ENCODE data around the gene SDHAF2.
A peak's percentile ranks its signal among the peaks of the same experiment; 100 is the strongest.
"Not testable (repeated sequence)": the region's sequence is repeated elsewhere in the genome, so short reads cannot be mapped to it uniquely, and the experiment has no call there.

SDHAF2 gene

DNA sequence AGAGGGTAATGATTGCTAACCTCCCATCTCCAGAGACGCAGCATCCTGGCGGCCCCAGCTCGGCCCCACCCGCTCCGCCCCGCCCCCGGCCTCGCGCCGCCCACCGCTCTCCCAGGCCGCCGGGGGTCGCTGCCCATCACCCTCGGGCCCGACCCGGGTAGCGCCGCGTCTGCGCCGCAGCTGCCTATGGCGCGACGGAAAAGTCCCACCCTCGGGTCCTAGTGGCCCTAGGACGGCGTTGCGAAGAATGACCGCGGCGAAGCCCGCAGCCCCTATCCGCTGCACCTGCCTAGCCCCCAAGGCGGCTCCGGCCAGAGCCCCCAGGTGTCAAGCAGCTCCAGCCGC lies 606 bp upstream of the SDHAF2 start:
- DNase-seq = peak; percentile 64

DNA sequence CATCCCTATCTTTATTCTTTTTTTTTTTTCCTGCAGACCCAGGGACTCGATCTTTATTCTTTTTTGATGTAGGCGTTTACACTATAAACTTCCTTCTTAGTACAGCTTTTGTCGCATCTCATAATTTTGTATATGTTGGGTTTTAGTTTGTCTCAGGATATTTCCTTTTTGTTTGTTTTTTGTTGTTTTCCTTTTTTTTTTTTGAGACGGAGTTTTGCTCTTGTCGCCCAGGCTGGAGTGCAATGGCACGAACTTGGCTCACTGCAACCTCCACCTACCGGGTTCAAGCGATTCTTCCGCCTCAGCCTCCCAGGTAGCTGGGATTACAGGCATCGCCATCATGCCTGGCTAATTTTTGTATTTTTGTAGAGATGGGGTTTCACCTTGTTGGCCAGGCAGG lies 915 bp downstream of the SDHAF2 start:
- DNase-seq = not testable (repeated sequence)

DNA sequence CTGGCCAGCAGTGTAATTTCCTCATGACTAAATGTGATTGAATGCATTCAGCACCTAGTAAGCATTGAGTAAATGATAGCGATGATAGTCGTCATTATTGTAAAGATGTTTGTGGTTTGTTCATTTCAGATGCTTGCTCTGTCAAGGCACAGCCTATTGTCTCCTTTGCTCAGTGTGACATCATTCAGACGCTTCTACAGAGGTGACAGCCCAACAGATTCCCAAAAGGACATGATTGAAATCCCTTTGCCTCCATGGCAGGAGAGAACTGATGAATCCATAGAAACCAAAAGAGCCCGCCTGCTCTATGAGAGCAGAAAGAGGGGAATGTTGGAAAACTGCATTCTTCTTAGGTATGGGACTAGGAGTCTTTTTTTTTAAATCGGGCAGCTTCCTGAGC lies 7.6 kb downstream of the SDHAF2 start:
- DNase-seq = no peak

DNA sequence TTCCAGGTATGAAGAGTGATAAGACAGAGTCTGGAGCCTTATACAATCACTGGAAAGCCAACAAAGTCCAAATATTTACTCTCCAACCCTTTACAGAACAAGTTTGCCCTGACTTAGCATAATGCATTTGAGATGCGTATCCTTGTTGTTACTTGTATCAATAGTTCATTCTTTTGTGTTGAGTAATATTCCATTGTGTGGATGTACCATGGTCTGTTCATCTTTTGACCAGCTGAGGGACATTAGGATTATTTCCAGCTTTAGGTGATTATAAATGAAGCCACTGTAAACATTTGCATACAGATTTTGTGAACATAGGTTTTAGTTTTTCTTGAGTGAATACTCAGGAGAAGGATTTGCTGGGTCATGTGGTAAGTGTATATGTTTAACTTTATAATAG lies 9.7 kb downstream of the SDHAF2 start:
- no peak for DNase-seq

DNA sequence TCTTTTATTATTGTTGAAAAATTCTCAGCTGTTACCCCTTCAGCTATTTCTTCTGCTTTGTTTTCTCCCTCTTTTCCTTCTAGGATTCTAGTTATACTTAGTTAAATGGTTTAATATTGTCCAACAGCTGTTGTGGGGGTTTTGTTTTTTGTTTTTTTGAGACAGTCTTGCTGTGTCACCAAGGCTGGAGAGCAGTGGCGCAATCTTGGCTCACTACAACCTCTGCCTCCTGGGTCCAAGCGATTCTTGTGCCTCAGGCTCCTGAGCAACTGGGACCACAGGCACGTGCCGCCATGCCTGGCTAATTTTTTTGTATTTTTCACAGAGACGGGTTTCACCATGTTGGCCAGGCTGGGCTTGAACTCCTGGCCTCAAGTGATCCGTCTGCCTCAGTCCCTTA lies 12.7 kb downstream of the SDHAF2 start:
- DNase-seq = no peak

DNA sequence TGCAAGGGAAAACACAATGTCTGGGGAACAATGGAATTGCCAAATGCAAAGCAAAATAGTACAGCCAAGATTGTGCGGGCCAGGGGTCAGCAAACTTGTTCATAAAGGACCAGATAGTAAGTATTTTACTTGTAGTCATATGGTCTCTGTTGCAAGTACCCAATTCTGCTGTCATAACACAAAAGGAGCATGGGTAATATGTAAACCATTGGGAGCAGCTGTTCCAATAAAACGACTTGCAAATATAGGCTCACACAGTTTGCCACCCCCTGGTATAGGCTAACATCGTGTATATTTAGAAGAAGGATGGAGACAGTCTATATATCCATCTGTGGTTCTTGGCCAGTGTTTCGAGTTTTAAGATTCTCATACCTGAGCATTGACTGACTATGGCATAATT lies 15.6 kb downstream of the SDHAF2 start:
- DNase-seq = no peak

DNA sequence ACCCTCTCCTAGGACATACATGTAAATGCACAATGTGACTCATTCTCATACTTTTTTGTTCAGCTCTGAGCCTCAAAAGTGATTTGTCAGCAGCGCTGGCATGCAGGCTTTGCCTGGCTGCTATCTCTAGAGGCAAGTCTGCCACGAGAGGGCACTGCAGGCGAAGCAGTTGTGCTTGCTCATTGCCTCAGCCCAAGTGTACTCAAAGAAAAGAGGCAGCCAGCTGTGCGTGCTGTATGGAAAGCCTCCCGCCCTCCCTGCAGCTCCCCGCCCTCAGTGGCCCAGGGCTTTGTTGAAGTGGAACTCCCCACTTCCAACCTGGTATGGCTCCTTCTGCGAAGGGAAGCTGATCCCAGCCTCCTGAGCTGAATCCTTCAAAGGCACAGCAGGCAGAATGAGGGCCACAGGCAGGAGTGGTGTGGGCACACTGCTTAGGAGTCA lies 16.3 kb downstream of the SDHAF2 start:
- DNase-seq = peak; percentile 91

DNA sequence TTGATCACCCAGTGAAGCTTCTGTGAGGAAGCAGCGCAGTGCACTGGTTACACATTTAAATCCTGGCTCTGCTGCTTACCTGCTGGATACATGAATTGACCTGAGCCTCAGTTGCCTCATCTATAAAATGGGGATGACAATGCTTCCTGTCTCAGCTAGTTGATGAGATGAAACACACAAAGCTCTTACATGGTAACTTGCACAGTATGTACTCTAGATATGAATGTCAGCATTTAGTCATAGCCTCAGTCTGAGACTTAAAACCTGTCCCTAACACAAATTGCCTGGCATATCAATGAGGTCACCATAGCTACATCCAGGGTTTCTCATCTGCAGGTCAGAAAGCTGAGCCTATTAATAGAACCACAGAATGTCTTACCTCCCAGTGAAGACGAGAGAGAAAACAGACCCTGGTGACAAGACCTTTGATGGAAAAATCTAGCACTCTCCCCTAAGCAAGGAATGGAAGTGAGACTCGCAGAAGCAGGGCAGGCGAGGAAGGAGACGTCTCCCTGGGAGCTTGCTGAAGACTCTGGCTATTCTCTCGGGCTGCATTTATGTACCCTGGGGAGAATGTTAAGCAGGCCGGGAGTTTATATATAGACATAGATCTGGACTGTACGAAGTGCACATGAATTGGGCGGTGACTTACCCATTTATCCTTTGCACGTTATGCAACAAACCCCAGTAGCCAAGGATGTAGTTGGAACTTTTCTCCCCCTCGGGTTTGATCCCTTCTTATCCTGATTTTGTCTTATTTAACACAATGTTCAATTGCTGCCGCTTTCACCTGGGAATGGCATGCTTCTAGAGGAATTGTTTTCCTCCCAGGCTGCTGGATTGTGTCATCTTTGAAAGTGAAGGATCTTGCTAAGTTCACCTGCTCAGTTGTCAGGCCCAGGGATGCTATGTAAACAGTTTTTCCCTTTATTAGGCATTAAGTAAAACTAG lies 18.0 kb downstream of the SDHAF2 start:
- no peak for DNase-seq

DNA sequence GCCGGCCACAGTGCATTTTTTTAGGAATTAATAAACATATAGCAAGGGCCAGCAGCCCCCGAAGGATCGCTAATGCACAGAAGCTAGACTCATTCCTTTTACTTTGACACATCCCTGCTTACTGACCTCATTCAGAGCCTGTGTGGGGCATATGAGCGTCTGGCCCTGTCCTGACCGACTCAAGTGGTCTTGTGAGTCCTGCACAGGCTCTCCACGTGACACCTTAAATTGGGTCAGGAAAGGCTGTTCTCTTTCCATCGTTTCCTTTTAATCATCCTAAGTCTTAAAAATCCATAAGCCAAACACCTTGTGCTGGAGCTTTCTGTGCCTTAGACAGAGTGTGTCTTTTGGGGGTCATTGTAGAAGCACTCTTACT lies 18.6 kb downstream of the SDHAF2 start:
- DNase-seq = no peak

DNA sequence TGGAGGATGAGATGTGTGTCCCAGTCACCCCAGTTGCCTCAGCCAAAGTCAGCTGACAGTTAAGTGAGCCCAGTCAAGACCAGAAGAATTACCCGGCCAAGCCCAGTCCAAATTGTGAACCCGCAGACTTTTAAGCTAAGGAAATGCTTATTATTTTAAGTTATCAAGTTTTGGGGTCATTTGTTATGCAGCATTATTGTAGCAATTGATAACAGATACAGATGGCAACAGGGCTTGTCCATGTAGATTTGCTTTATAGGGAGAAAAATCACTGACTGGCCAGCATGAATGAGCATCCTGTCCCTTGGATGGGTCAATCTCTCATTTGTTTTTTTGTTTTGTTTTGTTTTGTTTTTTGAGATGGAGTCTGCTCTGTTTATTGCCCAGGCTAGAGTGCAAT lies 22.9 kb downstream of the SDHAF2 start:
- DNase-seq = no peak

DNA sequence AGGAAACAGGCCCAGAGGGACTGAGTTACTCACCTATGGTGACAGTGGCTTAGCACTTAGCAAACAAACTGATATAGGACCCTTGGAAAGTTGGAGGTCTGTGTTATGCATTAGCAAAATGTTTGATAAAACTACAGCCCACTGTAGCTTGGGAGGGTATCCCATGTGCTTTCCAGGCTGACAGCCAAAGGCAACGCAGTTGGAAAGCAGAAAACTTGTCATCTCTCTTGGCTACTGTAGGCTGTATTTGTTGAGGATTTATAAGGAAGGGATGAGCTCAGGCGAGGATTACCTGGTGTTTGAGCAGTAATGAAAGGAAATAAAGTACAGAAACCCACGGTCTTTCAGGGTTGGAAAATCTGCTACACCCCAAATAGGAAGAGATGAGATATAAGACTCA lies 23.8 kb downstream of the SDHAF2 start:
- no peak for DNase-seq

DNA sequence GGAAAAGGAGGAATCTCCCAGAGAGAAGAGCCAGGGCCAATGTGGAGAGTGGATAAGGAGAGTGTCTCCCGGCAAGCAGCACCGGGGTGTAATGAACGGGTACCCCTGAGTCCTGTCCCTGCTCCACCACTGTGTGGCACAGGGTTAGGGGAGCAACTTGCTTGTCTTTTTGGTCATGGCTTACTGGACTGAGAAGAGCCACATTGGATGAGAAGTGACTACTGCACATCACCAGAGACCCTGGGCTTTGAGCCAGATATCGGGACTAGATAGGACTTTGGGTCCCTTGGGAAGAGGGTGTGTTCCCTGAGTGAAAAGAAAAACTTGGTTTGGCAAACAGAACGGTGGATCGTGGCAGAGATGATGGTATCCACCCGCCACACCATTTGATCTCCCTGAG lies 24.6 kb downstream of the SDHAF2 start:
- no peak for DNase-seq

DNA sequence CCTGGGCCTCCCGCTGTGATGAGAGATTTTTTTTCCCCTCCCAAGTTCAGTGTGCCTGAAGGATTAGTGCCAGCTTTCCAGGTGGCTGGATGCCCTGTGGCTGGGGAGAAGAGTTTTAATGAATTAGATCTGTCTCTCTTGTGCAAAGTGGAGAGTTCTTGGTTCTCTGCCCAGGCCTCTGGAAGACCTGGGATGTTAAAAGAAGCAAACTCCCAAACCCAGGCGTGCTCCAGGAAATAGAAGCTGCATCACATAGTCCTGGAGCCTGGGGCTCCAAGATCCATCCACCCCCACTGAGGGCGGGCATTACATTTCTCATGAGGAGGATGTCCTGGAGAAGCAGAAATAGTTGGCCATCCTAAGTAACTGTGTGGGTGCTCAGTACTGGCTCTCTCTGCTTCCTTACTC lies 30.6 kb downstream of the SDHAF2 start:
- DNase-seq = no peak

DNA sequence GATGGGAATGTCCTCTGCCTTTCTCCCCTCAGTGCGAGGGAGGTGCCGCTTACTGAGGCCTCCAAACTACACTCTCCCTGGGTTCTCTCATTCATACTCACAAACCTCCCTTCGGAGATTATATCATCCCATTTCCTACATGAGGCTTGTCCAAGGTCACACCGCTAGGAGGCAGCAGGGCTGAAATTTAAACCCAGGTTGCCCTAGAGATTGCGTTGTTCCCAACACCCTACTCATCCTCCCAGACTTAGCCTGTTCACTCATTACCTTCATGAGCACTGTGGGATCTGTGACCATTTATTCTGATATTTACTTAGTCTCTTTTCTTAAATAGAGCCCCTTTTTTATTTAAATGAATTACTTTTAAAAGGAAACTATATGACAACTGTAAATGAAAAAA lies 31.1 kb downstream of the SDHAF2 start:
- DNase-seq = no peak

DNA sequence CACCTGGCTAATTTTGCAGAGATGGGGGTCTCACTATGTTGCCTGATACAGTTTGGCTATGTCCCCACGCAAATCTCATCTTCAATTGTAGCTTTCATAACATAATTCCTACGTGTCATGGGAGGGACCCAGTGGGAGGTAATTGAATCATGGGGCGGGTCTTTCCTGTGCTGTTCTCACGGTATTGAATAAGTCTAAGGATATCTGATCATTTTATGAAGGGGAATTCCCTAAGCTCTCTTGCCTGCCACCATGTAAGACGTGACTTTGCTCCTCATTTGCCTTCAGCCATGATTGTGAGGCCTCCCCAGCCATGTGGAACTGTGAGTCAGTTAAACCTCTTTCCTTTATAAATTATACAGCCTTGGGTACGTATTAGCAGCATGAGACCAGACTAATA lies 37.7 kb downstream of the SDHAF2 start:
- not testable (repeated sequence) for DNase-seq

DNA sequence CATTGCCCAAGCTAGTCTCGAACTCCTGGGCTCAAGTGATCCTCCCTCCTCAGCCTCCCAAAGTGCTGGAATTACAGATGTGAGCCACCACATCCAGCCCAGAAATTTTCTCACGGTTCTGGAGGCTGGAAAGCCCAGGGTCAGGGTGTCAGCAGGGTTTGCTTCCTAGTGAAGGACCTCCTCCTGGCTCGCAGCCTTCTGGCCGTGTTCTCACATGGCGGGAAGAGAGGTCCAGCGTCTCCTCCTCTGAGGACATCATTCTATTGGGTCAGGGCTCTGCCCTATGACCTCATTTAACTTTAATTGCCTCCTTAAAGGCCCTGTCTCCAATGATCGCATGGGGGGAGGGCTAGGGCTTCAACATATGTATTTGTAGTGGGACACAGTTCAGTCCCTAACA lies 38.1 kb downstream of the SDHAF2 start:
- no peak for DNase-seq

DNA sequence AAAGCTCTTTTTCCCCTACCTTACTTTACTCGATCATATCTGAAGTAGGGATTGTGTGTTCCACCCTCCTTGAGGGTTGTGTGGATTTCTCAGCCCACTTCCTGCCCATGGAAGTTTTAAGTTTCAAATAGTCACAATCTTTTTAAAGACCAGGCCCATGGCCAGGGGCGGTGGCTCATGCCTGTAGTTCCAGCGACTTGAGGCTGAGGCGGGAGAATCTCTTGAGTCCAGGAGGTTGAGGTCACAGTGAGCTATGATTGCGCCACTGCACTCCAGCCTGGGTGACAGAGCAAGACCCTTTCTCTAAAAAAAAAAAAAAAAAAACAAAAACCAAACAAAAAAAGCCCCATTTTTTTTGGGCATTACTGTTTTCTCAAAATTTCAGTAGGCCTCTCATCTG lies 42.4 kb downstream of the SDHAF2 start:
- peak; percentile 27 for DNase-seq

DNA sequence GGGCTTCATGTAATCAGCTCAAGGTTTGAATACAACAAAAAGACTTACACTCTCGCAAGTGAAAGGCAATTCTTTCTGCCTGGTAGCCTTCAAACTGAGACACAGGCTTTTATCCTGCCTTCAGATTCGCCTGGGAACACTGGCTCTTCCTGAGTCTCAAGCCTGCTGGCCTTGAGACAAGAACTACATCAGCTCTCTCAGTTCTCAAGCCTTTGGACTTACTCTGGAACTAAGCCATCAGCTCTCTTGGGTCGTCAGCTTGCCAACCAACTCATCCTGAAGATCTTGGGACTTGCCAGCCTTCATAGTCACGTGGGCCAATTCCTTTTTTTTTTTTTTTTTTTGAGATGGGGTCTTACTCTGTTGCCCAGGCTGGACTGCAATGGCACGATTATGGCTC lies 42.9 kb downstream of the SDHAF2 start:
- DNase-seq = no peak

DNA sequence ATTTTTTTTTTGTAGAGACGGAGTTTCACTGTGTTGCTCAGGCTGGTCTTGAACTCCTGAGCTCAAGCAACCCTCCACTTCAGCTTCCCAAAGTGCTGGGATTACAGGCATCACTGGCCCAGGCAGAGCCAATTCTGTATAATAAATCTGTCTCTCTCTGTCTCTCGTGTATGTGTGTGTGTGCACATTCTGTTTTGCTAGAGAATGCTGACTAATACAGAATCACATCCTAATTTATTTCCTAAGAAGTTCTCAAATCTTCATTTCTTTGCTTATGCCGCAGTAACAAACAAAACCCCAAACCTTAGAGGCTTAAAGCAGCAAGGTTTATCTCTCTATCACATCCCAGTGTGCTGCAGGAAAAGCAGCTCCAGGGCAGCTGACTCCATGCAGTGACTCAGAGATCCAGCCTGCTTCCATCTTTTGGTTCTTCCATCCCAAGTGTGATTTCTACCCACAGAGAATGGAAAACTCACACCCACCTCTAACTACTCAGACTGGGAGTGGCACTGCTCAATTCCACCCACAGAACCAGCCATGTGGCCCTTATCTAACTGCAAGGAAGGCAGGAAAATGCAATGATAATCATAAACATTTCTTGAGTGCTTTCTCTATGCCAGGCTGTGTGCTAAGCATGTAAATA lies 43.6 kb downstream of the SDHAF2 start:
- DNase-seq = no peak

DNA sequence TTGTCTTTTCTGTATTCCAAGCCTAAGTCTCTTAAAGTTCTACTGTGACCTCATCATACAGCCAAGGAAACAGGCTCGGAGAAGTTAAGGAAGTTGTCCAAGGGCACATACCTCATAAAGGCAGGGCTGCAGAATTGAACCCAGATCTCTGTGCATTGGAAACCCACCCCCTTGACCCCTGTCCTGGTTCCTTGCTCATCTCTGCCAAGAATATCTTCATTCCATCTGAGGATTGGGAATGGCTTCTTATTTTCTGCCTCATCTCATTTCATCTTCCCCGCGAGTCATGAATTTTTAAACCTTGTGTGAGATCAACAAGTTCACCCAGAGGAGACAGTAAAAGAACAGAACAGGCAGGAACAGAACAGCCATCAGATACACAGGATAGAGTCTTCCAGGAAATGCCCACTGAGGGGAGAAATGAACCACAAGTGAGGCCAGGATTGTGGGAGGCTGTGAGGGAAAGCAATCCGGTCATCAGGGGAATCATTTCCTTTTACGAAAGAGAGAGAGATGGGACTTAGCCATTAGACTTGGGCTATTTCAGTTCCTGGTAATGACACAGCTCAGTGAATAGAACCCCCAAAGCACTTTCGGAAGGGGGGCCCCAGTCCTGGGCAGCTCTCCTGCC lies 44.2 kb downstream of the SDHAF2 start:
- DNase-seq = no peak

DNA sequence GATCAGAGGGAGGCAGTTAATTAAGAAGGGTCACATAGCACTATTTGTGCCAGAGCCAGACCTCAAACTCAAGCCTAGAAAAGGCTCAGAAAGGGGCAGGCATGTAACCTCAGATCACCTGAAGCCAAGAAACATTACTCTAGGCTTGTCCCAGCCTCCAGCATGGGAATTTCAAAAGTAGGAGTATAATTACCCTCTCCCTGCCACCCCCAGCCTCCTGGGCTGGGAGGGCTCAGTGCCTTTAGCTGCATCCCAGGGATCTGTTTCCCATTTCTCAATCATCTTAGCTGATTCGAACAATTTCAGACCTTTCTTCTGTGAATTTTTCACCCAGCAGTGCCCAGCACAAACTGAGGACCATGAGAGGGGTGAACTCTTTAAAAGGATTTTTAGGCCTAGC lies 45.5 kb downstream of the SDHAF2 start:
- DNase-seq = no peak

DNA sequence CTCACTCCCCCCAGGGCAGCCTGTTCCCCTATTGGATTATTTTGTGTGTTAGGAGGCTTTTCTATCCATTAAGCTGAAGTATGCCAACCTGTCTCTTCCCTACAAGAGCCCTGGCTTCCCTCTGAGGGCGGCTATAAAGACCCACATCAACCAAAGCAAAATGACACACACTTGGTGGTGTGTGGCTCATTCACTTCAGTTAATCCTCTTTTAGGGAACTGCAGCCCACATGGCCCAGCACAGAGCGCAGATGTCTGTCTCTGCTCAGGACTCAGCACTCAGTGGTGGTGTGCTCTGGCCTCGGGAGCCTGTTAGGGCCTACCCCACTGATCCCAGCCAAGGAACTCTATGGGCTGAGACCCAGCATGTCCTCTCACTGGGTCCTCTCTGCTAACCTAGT lies 46.4 kb downstream of the SDHAF2 start:
- DNase-seq = no peak

DNA sequence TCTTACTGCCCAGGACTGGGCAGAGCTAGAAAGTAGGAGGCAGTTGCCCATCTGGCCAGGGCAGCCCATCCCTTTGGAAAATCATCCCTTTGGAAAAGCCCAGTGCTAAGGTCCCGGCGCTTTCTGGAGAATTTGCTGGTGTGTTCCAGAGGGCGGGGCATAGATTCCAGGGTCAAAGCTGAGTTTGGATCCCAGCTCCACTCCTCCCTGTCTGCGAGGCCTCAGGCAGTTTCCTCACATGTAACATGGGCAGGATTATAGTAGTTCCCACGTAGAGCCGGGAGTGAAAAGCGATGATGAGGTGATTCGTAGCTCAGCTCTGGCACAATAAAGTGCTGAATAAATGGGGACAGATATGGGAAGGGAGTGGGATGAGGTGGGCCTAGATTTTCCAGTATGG lies 47.2 kb downstream of the SDHAF2 start:
- DNase-seq = no peak

DNA sequence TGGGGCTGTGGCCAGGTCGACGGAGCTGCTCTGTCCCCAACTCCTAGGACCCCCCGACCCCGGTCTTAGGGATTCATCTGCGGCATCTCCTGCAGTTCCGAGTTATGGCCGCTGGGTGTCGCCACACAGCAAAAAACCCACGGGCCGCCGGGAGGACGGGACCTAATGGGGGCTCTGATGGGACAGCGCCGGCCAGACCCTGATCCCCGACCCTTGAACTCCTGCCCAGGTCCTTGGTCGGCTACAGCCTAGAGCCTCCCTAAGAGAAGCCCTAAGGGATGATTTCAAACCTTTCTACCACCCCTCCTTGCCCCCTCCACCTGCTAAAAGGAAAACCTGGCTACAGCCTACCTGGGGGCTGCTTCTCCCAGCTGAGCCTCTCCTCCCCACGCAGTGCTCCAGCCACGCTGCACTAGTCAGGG lies 47.8 kb downstream of the SDHAF2 start:
- peak; percentile 26 for DNase-seq
